ENCODE measurements around the gene WRNIP1. TPM values are rescaled to one million over a fixed set of nuclear protein-coding genes. Genes with fewer than 3 reads are reported as not detected.

WRNIP1 gene
- total and polyA plus RNA-seq, 4 donors: 35.9 to 78.0 (median 67.1) TPM

- H3K9me3 ChIP-seq (ENCODE audit: control insufficient read depth, insufficient read depth, low read length): no peaks in the 10 kb centered on the region
- no peaks in the 10 kb centered on the region for H3K27me3 ChIP-seq (ENCODE audit: control insufficient read depth, insufficient read depth, low read length)
- H3K4me3 ChIP-seq (ENCODE audit: low read depth, low read length): peak overlapping the region; percentile 82
- 12% methylated on average over 4 of the region's 13 CpGs for WGBS (ENCODE audit: insufficient coverage)
- peak overlapping the region; percentile 65 for H3K27ac ChIP-seq (ENCODE audit: low read depth, low read length)
- H3K4me1 ChIP-seq (ENCODE audit: control insufficient read depth, insufficient read depth, low read length): peaks cover 21% of the 10 kb centered on the region
- peak in 1 of 6 donors; percentile 21 for DNase-seq (ENCODE audit: low read depth in 4 of 6, low spot score in 6 of 6)
- peaks cover 7% of the 10 kb centered on the region for H3K36me3 ChIP-seq (ENCODE audit: control insufficient read depth, insufficient read depth, low read length)
Measured at GRCh38 chr6:2766767-2767656, 1.8 kb downstream of the WRNIP1 start.

- peaks cover 21% of the 10 kb centered on the region for H3K4me1 ChIP-seq (ENCODE audit: control insufficient read depth, insufficient read depth, low read length)
- H3K27me3 ChIP-seq (ENCODE audit: control insufficient read depth, insufficient read depth, low read length): no peaks in the 10 kb centered on the region
- no peak overlapping the region for H3K27ac ChIP-seq (ENCODE audit: low read depth, low read length)
Measured at GRCh38 chr6:2767657-2768524, 2.7 kb downstream of the WRNIP1 start.

GRCh38 chr6:2768696-2769095 lies 3.5 kb downstream of the WRNIP1 start:
- DNase-seq (ENCODE audit: low read depth in 4 of 6, low spot score in 6 of 6): no peak
- H3K9me3 ChIP-seq (ENCODE audit: control insufficient read depth, insufficient read depth, low read length): no peaks in the 10 kb centered on the region
- peaks cover 4% of the 10 kb centered on the region for H3K36me3 ChIP-seq (ENCODE audit: control insufficient read depth, insufficient read depth, low read length)
- peaks cover 21% of the 10 kb centered on the region for H3K4me1 ChIP-seq (ENCODE audit: control insufficient read depth, insufficient read depth, low read length)
- no peak overlapping the region for H3K4me3 ChIP-seq (ENCODE audit: low read depth, low read length)
- H3K27me3 ChIP-seq (ENCODE audit: control insufficient read depth, insufficient read depth, low read length): no peaks in the 10 kb centered on the region
- whole genome bisulfite sequencing (ENCODE audit: insufficient coverage): 100% methylated on average over 1 of the region's 6 CpGs
- H3K27ac ChIP-seq (ENCODE audit: low read depth, low read length): no peak overlapping the region

More at GRCh38 chr6:2767657-2768524, 2.7 kb downstream of the WRNIP1 start:
- no peak for DNase-seq (ENCODE audit: low read depth in 4 of 6, low spot score in 6 of 6)
- WGBS (ENCODE audit: insufficient coverage): 69% methylated on average over 4 of the region's 9 CpGs
- peaks cover 7% of the 10 kb centered on the region for H3K36me3 ChIP-seq (ENCODE audit: control insufficient read depth, insufficient read depth, low read length)
- H3K9me3 ChIP-seq (ENCODE audit: control insufficient read depth, insufficient read depth, low read length): no peaks in the 10 kb centered on the region
- H3K4me3 ChIP-seq (ENCODE audit: low read depth, low read length): peak overlapping the region; percentile 82

- H3K4me3 ChIP-seq (ENCODE audit: low read depth, low read length): no peak overlapping the region
- 34% methylated on average over 10 of the region's 13 CpGs for WGBS (ENCODE audit: insufficient coverage)
- H3K27ac ChIP-seq (ENCODE audit: low read depth, low read length): no peak overlapping the region
Measured at GRCh38 chr6:2770171-2770570, 5.0 kb downstream of the WRNIP1 start.

GRCh38 chr6:2771079-2771478 lies 5.9 kb downstream of the WRNIP1 start:
- 80% methylated on average over 3 of the region's 4 CpGs for WGBS (ENCODE audit: insufficient coverage)
- Histone ChIP-seq H3K27ac (ENCODE audit: low read depth, low read length) (no peak overlapping the region), H3K9me3 (ENCODE audit: control insufficient read depth, insufficient read depth, low read length) (no peaks in the 10 kb centered on the region)

More at GRCh38 chr6:2770171-2770570, 5.0 kb downstream of the WRNIP1 start:
- Histone ChIP-seq H3K4me1 (ENCODE audit: control insufficient read depth, insufficient read depth, low read length) (peaks cover 16% of the 10 kb centered on the region), H3K9me3 (ENCODE audit: control insufficient read depth, insufficient read depth, low read length) (no peaks in the 10 kb centered on the region), H3K36me3 (ENCODE audit: control insufficient read depth, insufficient read depth, low read length) (peaks cover 4% of the 10 kb centered on the region), H3K27me3 (ENCODE audit: control insufficient read depth, insufficient read depth, low read length) (no peaks in the 10 kb centered on the region)
- peak in 1 of 6 donors; percentile 32 for DNase-seq (ENCODE audit: low read depth in 4 of 6, low spot score in 6 of 6)

GRCh38 chr6:2772840-2773239 lies 7.6 kb downstream of the WRNIP1 start:
- Histone ChIP-seq H3K4me1 (ENCODE audit: control insufficient read depth, insufficient read depth, low read length) (peaks cover 7% of the 10 kb centered on the region), H3K36me3 (ENCODE audit: control insufficient read depth, insufficient read depth, low read length) (peaks cover 4% of the 10 kb centered on the region), H3K9me3 (ENCODE audit: control insufficient read depth, insufficient read depth, low read length) (no peaks in the 10 kb centered on the region), H3K27ac (ENCODE audit: low read depth, low read length) (no peak overlapping the region), H3K27me3 (ENCODE audit: control insufficient read depth, insufficient read depth, low read length) (no peaks in the 10 kb centered on the region), H3K4me3 (ENCODE audit: low read depth, low read length) (no peak overlapping the region)
- DNase-seq (ENCODE audit: low read depth in 4 of 6, low spot score in 6 of 6): no peak
- WGBS (ENCODE audit: insufficient coverage): no CpG with 5 or more reads among the region's 3 CpGs

More at GRCh38 chr6:2771079-2771478, 5.9 kb downstream of the WRNIP1 start:
- Histone ChIP-seq H3K4me3 (ENCODE audit: low read depth, low read length) (no peak overlapping the region), H3K36me3 (ENCODE audit: control insufficient read depth, insufficient read depth, low read length) (peaks cover 4% of the 10 kb centered on the region), H3K4me1 (ENCODE audit: control insufficient read depth, insufficient read depth, low read length) (peaks cover 16% of the 10 kb centered on the region), H3K27me3 (ENCODE audit: control insufficient read depth, insufficient read depth, low read length) (no peaks in the 10 kb centered on the region)
- DNase-seq (ENCODE audit: low read depth in 4 of 6, low spot score in 6 of 6): no peak

- Histone ChIP-seq H3K9me3 (ENCODE audit: control insufficient read depth, insufficient read depth, low read length) (no peaks in the 10 kb centered on the region), H3K4me1 (ENCODE audit: control insufficient read depth, insufficient read depth, low read length) (peaks cover 4% of the 10 kb centered on the region), H3K27me3 (ENCODE audit: control insufficient read depth, insufficient read depth, low read length) (no peaks in the 10 kb centered on the region), H3K4me3 (ENCODE audit: low read depth, low read length) (no peak overlapping the region), H3K36me3 (ENCODE audit: control insufficient read depth, insufficient read depth, low read length) (peaks cover 4% of the 10 kb centered on the region), H3K27ac (ENCODE audit: low read depth, low read length) (no peak overlapping the region)
- WGBS (ENCODE audit: insufficient coverage): no CpG with 5 or more reads among the region's 3 CpGs
- no peak for DNase-seq (ENCODE audit: low read depth in 4 of 6, low spot score in 6 of 6)
Measured at GRCh38 chr6:2773449-2773848, 8.3 kb downstream of the WRNIP1 start.

GRCh38 chr6:2775003-2775402 lies 9.8 kb downstream of the WRNIP1 start:
- no peak for DNase-seq (ENCODE audit: low read depth in 4 of 6, low spot score in 6 of 6)
- peaks cover 4% of the 10 kb centered on the region for H3K4me1 ChIP-seq (ENCODE audit: control insufficient read depth, insufficient read depth, low read length)
- H3K27ac ChIP-seq (ENCODE audit: low read depth, low read length): no peak overlapping the region
- H3K4me3 ChIP-seq (ENCODE audit: low read depth, low read length): no peak overlapping the region
- 71% methylated on average over 1 of the region's 1 CpG for WGBS (ENCODE audit: insufficient coverage)
- H3K9me3 ChIP-seq (ENCODE audit: control insufficient read depth, insufficient read depth, low read length): no peaks in the 10 kb centered on the region
- peaks cover 8% of the 10 kb centered on the region for H3K36me3 ChIP-seq (ENCODE audit: control insufficient read depth, insufficient read depth, low read length)
- no peaks in the 10 kb centered on the region for H3K27me3 ChIP-seq (ENCODE audit: control insufficient read depth, insufficient read depth, low read length)

GRCh38 chr6:2777249-2777648 lies 12.1 kb downstream of the WRNIP1 start:
- H3K9me3 ChIP-seq (ENCODE audit: control insufficient read depth, insufficient read depth, low read length): no peaks in the 10 kb centered on the region
- no peak overlapping the region for H3K4me3 ChIP-seq (ENCODE audit: low read depth, low read length)
- no peak overlapping the region for H3K27ac ChIP-seq (ENCODE audit: low read depth, low read length)
- no peak for DNase-seq (ENCODE audit: low read depth in 4 of 6, low spot score in 6 of 6)
- WGBS (ENCODE audit: insufficient coverage): no CpG with 5 or more reads among the region's 3 CpGs
- no peaks in the 10 kb centered on the region for H3K27me3 ChIP-seq (ENCODE audit: control insufficient read depth, insufficient read depth, low read length)
- no peaks in the 10 kb centered on the region for H3K4me1 ChIP-seq (ENCODE audit: control insufficient read depth, insufficient read depth, low read length)
- H3K36me3 ChIP-seq (ENCODE audit: control insufficient read depth, insufficient read depth, low read length): peaks cover 16% of the 10 kb centered on the region
